HepG2 (cell line): ENCODE measurements around the gene DSCAM. TPM values are rescaled to one million over a fixed set of nuclear protein-coding genes. Genes with fewer than 3 reads are reported as not detected.

Experiments
- ATAC-seq: fragments of 200-7000 bp; cut with Tn5 transposase; 3 replicates; pipeline ENCODE4 v1.9.1; 2020; ENCODE audit warnings: mild to moderate bottlenecking, moderate library complexity
- BruUV-seq: library from RNA; stranded (reverse); fragments of 400-500 nt; replicated peaks from 2 replicates; lab custom pipeline; 2021; lab: Mats Ljungman, UMichigan
- CTCF ChIA-PET: fragments of 300-600 bp; formaldehyde crosslinking; extraction: SDS; loops from one replicate; lab custom pipeline; 2021; ENCODE audit warnings: low total read pairs, inconsistent platforms, low intra/inter-chr PET ratio; lab: Yijun Ruan, JAX
- POLR2A ChIA-PET: fragments of 350-600 bp; sonication (Branson Sonifier 250); formaldehyde crosslinking; loops from one replicate; lab custom pipeline; 2020; ENCODE audit warnings: antibody characterized with exemption, inconsistent platforms; lab: Yijun Ruan, JAX
- DNase-seq: peaks from one replicate; pipeline ENCODE4 v3.0.0-alpha.2; 2015; ENCODE audit warnings: low spot score
- FAIRE-seq: peaks from 3 replicates; lab custom pipeline; 2011; peaks lifted over from hg19 to GRCh38; lab: Jason Lieb, UNC
- H2AFZ ChIP-seq: one replicate; pipeline ENCODE4 v1.6.1; 2011; ENCODE audit warnings: low read length, inconsistent platforms
- H3K27ac ChIP-seq: fragments of 300-600 bp; 3 replicates; pipeline ENCODE4 v1.8.0; 2011; ENCODE audit warnings: mixed run types, mild to moderate bottlenecking, mixed read lengths, low read length, inconsistent platforms; ENCODE audit not compliant: insufficient read depth; ENCODE audit errors: extremely low read length
- H3K27me3 ChIP-seq, 2 experiments: fragments of 200-600 bp in 1 of 2; 2 replicates in 1 of 2; 3 replicates in 1 of 2; pipeline versions ENCODE4 v1.6.0 to v1.8.0; 2011; ENCODE audit warnings: low read length in 2 of 2, mild to moderate bottlenecking in 2 of 2, moderate library complexity in 2 of 2, inconsistent platforms in 1 of 2; ENCODE audit not compliant: insufficient read depth in 2 of 2, control insufficient read depth in 1 of 2
- H3K36me3 ChIP-seq, 2 experiments: fragments of 200-600 bp in 1 of 2; replicated peaks in 1 of 2; 2 replicates in 1 of 2; 3 replicates in 1 of 2; pipeline versions ENCODE4 v1.5.1 to v1.8.0; 2011; ENCODE audit warnings: low read length in 2 of 2, inconsistent platforms in 1 of 2; ENCODE audit not compliant: insufficient read depth in 2 of 2, control insufficient read depth in 1 of 2
- H3K4me1 ChIP-seq: 2 replicates; pipeline ENCODE4 v1.5.1; 2012; ENCODE audit warnings: low read length, inconsistent platforms; ENCODE audit not compliant: insufficient read depth
- H3K4me2 ChIP-seq: 2 replicates; pipeline ENCODE4 v1.6.0; 2011; ENCODE audit warnings: low read depth, low read length, inconsistent platforms
- H3K4me3 ChIP-seq, 3 experiments: fragments of 200-600 bp in 1 of 3; sonication (generic), shearing (Covaris generic) in 1 of 3; replicated peaks in 1 of 3; 2 replicates each; pipeline ENCODE4 v1.5.1; 2011 to 2016; ENCODE audit warnings: low read length in 3 of 3, inconsistent platforms in 2 of 3, low read depth in 2 of 3, mild to moderate bottlenecking in 2 of 3, control low read depth in 1 of 3, mixed read lengths in 1 of 3; ENCODE audit not compliant: insufficient read depth in 1 of 3
- H3K79me2 ChIP-seq: one replicate; pipeline ENCODE4 v1.6.1; 2011; ENCODE audit warnings: low read length, inconsistent platforms; ENCODE audit not compliant: insufficient read depth
- H3K9ac ChIP-seq: 2 replicates; pipeline ENCODE4 v1.6.0; 2011; ENCODE audit warnings: mild to moderate bottlenecking, low read depth, low read length, inconsistent platforms; ENCODE audit not compliant: insufficient read depth
- H3K9me3 ChIP-seq: 2 replicates; pipeline ENCODE4 v1.5.1; 2012; ENCODE audit warnings: mild to moderate bottlenecking, low read length
- H4K20me1 ChIP-seq: 2 replicates; pipeline ENCODE4 v1.6.0; 2011; ENCODE audit warnings: inconsistent platforms, mild to moderate bottlenecking, low read length, moderate library complexity; ENCODE audit not compliant: insufficient read depth
- KLF9 ChIP-seq: IDR thresholded peaks from 2 replicates; pipeline ENCODE4 v1.6.1; 2016; ENCODE audit warnings: low read depth
- MTA3 ChIP-seq: sonication (generic); formaldehyde crosslinking; IDR thresholded peaks from 2 replicates; pipeline ENCODE4 v1.4.0; 2020; ENCODE audit warnings: missing genetic modification reagents
- REPIN1 ChIP-seq: sonication (generic); formaldehyde crosslinking; IDR thresholded peaks from 2 replicates; pipeline ENCODE4 v1.8.0; 2022; ENCODE audit warnings: missing genetic modification reagents, low read depth, mild to moderate bottlenecking, borderline replicate concordance
- ZNF792 ChIP-seq: IDR thresholded peaks from 2 replicates; pipeline ENCODE4 v1.6.1; 2016
- ZSCAN9 ChIP-seq: IDR thresholded peaks from 2 replicates; pipeline ENCODE4 v1.6.1; 2016; ENCODE audit warnings: borderline replicate concordance
- WGBS: methylation state at CpG from one replicate; pipeline ENCODE4 v1.1.6; 2017; ENCODE audit warnings: low lambda C conversion rate; 5-methylcytosine and 5-hydroxymethylcytosine counted together
- in situ Hi-C: cut with HindIII; loops from 2 replicates; pipeline ENCODE4 v1.10.0; 2017; ENCODE audit warnings: low pct_unique_long_range_greater_than_20kb; ENCODE audit not compliant: extremely low pct_ligation_motif_present
- intact Hi-C: fragments of 100-400 bp; cut with micrococcal nuclease; formaldehyde crosslinking; loops from one replicate; pipeline ENCODE4 v1.10.0; 2022; ENCODE audit not compliant: unreplicated experiment
- polyA plus RNA-seq, 8 experiments: library from polyadenylated mRNA; depleted of rRNA in 3 of 8; stranded (reverse) in 7 of 8; unstranded in 1 of 8; fragments of >200 nt; fragmentation: Illumina TruSeq in 4 of 8; extraction: Trizol in 4 of 8; gene quantifications; 2 replicates each; pipeline versions ENCODE4 v1.2.1 to v1.2.3, GENCODE V29; 2011 to 2016; ENCODE audit warnings: low read depth in 4 of 8, missing spikeins in 1 of 8, mixed read lengths in 1 of 8; ENCODE audit not compliant: insufficient read depth in 1 of 8
- total RNA-seq, 5 experiments: library from RNA; depleted of rRNA; stranded (reverse); fragments of >200 nt; fragmentation: Illumina TruSeq; extraction: Trizol; gene quantifications; 2 replicates each; pipeline ENCODE4 v1.2.3, GENCODE V29; 2016; ENCODE audit warnings: low read depth in 1 of 5
- TF ChIP-seq, protein P1 (sequence below): sonication (generic); formaldehyde crosslinking; IDR thresholded peaks from 2 replicates; pipeline ENCODE4 v1.4.0; 2020; ENCODE audit warnings: missing genetic modification reagents
- TF ChIP-seq, protein P2 (sequence below): fragments of 450-650 bp; IDR thresholded peaks from 2 replicates; pipeline ENCODE4 v1.6.1; 2017
- TF ChIP-seq, protein P3 (sequence below): sonication (generic); formaldehyde crosslinking; IDR thresholded peaks from 2 replicates; pipeline ENCODE4 v1.8.0; 2022; ENCODE audit warnings: missing genetic modification reagents, low read depth, mild to moderate bottlenecking, borderline replicate concordance
- TF ChIP-seq, protein P4 (sequence below): sonication (generic); formaldehyde crosslinking; IDR thresholded peaks from 2 replicates; pipeline ENCODE4 v1.4.0; 2020; ENCODE audit warnings: low read depth, mild to moderate bottlenecking, missing genetic modification reagents
- TF ChIP-seq, protein P5 (sequence below): sonication (generic); formaldehyde crosslinking; IDR thresholded peaks from 2 replicates; pipeline ENCODE4 v1.5.0; 2020; ENCODE audit warnings: missing genetic modification reagents
- TF ChIP-seq, protein P6 (sequence below): IDR thresholded peaks from 2 replicates; pipeline ENCODE4 v1.6.1; 2016; ENCODE audit warnings: mild to moderate bottlenecking
- TF ChIP-seq, protein P7 (sequence below): sonication (generic); formaldehyde crosslinking; IDR thresholded peaks from 2 replicates; pipeline ENCODE4 v1.9.0; 2021; ENCODE audit warnings: mild to moderate bottlenecking, missing genetic modification reagents

DSCAM gene
- total and polyA plus RNA-seq, 2 of the 13 experiments (the other 11 are each of a cell fraction or from before 2014, with no cell fraction given): not detected

DNA sequence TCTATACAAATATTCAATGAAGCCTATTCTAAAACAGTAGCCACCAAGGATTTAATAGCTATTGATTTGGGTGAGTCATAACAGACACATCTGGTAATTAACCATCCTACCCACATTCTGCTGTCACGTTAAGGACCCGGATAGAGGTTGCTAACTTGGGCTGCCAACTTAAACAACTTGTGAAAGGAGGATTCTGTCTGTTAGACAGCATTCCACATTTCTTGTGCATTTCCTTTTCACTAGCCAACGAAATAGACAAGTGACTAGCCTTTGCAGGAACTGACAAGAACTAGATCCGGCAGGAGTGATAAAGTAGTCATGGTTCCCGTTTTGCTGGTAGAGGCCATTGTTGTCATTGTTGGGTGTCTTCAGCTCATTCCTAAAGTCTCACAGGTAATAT lies 9.5 kb downstream of the DSCAM start:
- Histone ChIP-seq H2AFZ (no peak overlapping the region), H4K20me1 (no peaks in the 10 kb centered on the region), H3K4me2 (no peak overlapping the region), H3K27ac (no peak overlapping the region), H3K27me3 (no peaks in the 10 kb centered on the region; a peak in 2 of 5 replicates), H3K4me3 (no peak overlapping the region), H3K4me1 (no peaks in the 10 kb centered on the region), H3K9ac (no peak overlapping the region), H3K36me3 (no peaks in the 10 kb centered on the region), H3K79me2 (no peaks in the 10 kb centered on the region), H3K9me3 (no peaks in the 10 kb centered on the region; the same call in 1 of the 2 replicates)
- intact Hi-C loops: no loop called here
- ChIA-PET CTCF (no interaction called here), POLR2A (no interaction called here)
- FAIRE-seq (no peak), DNase-seq (no peak), ATAC-seq (no peak)
- in situ Hi-C loops: no loop called here
- WGBS: 23% methylated on average over 5 of the region's 5 CpGs
- BruUV-seq: no TSS peak
- TF ChIP-seq MTA3 (CRISPR knock-in tag) (no peak), ZNF792 (no peak), ZSCAN9 (CRISPR knock-in tag) (no peak), REPIN1 (CRISPR knock-in tag) (no peak), KLF9 (CRISPR knock-in tag) (no peak)
- TF ChIP-seq, protein P1, sequence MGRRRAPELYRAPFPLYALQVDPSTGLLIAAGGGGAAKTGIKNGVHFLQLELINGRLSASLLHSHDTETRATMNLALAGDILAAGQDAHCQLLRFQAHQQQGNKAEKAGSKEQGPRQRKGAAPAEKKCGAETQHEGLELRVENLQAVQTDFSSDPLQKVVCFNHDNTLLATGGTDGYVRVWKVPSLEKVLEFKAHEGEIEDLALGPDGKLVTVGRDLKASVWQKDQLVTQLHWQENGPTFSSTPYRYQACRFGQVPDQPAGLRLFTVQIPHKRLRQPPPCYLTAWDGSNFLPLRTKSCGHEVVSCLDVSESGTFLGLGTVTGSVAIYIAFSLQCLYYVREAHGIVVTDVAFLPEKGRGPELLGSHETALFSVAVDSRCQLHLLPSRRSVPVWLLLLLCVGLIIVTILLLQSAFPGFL (CRISPR knock-in tag): no peak
- TF ChIP-seq, protein P2, sequence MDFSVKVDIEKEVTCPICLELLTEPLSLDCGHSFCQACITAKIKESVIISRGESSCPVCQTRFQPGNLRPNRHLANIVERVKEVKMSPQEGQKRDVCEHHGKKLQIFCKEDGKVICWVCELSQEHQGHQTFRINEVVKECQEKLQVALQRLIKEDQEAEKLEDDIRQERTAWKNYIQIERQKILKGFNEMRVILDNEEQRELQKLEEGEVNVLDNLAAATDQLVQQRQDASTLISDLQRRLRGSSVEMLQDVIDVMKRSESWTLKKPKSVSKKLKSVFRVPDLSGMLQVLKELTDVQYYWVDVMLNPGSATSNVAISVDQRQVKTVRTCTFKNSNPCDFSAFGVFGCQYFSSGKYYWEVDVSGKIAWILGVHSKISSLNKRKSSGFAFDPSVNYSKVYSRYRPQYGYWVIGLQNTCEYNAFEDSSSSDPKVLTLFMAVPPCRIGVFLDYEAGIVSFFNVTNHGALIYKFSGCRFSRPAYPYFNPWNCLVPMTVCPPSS: no peak
- TF ChIP-seq, protein P3, sequence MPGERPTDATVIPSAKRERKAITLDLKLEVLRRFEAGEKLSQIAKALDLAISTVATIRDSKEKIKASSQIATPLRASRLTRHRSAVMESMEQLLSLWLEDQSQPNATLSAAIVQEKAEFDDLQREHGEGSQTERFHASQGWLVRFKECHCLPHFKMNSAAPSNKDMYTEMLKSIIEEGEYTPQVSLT (CRISPR knock-in tag): no peak
- TF ChIP-seq, protein P4, sequence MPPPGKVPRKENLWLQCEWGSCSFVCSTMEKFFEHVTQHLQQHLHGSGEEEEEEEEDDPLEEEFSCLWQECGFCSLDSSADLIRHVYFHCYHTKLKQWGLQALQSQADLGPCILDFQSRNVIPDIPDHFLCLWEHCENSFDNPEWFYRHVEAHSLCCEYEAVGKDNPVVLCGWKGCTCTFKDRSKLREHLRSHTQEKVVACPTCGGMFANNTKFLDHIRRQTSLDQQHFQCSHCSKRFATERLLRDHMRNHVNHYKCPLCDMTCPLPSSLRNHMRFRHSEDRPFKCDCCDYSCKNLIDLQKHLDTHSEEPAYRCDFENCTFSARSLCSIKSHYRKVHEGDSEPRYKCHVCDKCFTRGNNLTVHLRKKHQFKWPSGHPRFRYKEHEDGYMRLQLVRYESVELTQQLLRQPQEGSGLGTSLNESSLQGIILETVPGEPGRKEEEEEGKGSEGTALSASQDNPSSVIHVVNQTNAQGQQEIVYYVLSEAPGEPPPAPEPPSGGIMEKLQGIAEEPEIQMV (CRISPR knock-in tag): no peak
- TF ChIP-seq, protein P5, sequence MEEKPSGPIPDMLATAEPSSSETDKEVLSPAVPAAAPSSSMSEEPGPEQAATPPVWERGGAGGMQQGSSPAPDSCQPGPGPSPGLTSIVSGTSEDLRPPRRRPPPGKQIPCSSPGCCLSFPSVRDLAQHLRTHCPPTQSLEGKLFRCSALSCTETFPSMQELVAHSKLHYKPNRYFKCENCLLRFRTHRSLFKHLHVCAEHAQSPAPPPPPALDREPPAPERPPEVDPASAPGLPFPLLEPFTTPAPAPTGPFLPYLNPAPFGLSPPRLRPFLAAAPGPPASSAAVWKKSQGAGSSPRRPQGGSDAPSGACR: no peak
- TF ChIP-seq, protein P6, sequence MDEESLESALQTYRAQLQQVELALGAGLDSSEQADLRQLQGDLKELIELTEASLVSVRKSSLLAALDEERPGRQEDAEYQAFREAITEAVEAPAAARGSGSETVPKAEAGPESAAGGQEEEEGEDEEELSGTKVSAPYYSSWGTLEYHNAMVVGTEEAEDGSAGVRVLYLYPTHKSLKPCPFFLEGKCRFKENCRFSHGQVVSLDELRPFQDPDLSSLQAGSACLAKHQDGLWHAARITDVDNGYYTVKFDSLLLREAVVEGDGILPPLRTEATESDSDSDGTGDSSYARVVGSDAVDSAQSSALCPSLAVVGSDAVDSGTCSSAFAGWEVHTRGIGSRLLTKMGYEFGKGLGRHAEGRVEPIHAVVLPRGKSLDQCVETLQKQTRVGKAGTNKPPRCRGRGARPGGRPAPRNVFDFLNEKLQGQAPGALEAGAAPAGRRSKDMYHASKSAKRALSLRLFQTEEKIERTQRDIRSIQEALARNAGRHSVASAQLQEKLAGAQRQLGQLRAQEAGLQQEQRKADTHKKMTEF: no peak
- TF ChIP-seq, protein P7, sequence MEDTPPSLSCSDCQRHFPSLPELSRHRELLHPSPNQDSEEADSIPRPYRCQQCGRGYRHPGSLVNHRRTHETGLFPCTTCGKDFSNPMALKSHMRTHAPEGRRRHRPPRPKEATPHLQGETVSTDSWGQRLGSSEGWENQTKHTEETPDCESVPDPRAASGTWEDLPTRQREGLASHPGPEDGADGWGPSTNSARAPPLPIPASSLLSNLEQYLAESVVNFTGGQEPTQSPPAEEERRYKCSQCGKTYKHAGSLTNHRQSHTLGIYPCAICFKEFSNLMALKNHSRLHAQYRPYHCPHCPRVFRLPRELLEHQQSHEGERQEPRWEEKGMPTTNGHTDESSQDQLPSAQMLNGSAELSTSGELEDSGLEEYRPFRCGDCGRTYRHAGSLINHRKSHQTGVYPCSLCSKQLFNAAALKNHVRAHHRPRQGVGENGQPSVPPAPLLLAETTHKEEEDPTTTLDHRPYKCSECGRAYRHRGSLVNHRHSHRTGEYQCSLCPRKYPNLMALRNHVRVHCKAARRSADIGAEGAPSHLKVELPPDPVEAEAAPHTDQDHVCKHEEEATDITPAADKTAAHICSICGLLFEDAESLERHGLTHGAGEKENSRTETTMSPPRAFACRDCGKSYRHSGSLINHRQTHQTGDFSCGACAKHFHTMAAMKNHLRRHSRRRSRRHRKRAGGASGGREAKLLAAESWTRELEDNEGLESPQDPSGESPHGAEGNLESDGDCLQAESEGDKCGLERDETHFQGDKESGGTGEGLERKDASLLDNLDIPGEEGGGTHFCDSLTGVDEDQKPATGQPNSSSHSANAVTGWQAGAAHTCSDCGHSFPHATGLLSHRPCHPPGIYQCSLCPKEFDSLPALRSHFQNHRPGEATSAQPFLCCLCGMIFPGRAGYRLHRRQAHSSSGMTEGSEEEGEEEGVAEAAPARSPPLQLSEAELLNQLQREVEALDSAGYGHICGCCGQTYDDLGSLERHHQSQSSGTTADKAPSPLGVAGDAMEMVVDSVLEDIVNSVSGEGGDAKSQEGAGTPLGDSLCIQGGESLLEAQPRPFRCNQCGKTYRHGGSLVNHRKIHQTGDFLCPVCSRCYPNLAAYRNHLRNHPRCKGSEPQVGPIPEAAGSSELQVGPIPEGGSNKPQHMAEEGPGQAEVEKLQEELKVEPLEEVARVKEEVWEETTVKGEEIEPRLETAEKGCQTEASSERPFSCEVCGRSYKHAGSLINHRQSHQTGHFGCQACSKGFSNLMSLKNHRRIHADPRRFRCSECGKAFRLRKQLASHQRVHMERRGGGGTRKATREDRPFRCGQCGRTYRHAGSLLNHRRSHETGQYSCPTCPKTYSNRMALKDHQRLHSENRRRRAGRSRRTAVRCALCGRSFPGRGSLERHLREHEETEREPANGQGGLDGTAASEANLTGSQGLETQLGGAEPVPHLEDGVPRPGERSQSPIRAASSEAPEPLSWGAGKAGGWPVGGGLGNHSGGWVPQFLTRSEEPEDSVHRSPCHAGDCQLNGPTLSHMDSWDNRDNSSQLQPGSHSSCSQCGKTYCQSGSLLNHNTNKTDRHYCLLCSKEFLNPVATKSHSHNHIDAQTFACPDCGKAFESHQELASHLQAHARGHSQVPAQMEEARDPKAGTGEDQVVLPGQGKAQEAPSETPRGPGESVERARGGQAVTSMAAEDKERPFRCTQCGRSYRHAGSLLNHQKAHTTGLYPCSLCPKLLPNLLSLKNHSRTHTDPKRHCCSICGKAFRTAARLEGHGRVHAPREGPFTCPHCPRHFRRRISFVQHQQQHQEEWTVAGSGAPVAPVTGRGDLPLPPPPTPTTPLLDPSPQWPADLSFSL (CRISPR knock-in tag): no peak
